Mucosa of descending colon (tissue), 3 donors: ENCODE measurements around the gene GCLC. TPM values are rescaled to one million over a fixed set of nuclear protein-coding genes. Genes with fewer than 3 reads are reported as not detected.
A peak's percentile ranks its signal among the peaks of the same experiment; 100 is the strongest.

Experiments
- ATAC-seq: fragments of 200-7000 bp; cut with Tn5 transposase; one replicate; pipeline ENCODE4 v1.9.1; 2020; ENCODE audit warnings: mild to moderate bottlenecking, moderate library complexity
- DNase-seq, 3 donors: peaks; one replicate each; pipeline ENCODE4 v3.0.0-alpha.2; 2020
- H3K36me3 ChIP-seq: fragments of 200-600 bp; one replicate; pipeline ENCODE4 v1.8.0; 2021; ENCODE audit warnings: low read depth, mild to moderate bottlenecking
- H3K4me1 ChIP-seq: fragments of 200-600 bp; one replicate; pipeline ENCODE4 v1.8.0; 2021; ENCODE audit warnings: low read depth, mild to moderate bottlenecking
- H3K4me3 ChIP-seq: fragments of 200-600 bp; one replicate; pipeline ENCODE4 v1.8.0; 2021; ENCODE audit warnings: mild to moderate bottlenecking
- H3K9me3 ChIP-seq: fragments of 200-600 bp; one replicate; pipeline ENCODE4 v1.8.0; 2021; ENCODE audit warnings: mild to moderate bottlenecking
- CTCF ChIP-seq: fragments of 200-600 bp; IDR thresholded peaks from one replicate; pipeline ENCODE4 v1.8.0; 2022; ENCODE audit warnings: antibody characterized with exemption, mild to moderate bottlenecking
- intact Hi-C, 2 donors: fragments of 100-400 bp; cut with DNase I in 1 of 2; cut with micrococcal nuclease in 1 of 2; formaldehyde crosslinking; loops; one replicate each; pipeline versions ENCODE4 v1.11.0 to v1.11.1; 2022; cut with DNase I, micrococcal nuclease
- long read RNA-seq, 2 donors: library from polyadenylated mRNA; unstranded; transcript quantifications; one replicate each; pipeline ENCODE4 v2.0.0, GENCODE V29; 2019 to 2021
- total RNA-seq, 3 donors: library from RNA; stranded (reverse); fragmentation: NEBNext Ultra II Directional in 2 of 3; extraction: Animal tissue kit (Norgen Biotek cat#: 25700) in 2 of 3; gene quantifications; one replicate each; pipeline versions ENCODE4 v1.2.1 to v1.2.4, GENCODE V29; 2021 to 2023
- donor health status: DM: no; HTN: no; CAD: no; lungs with moderate emphysema.
- donor health status: DM: no; HTN: no; CAD: no.
- donor health status: DM: no; HTN: yes; CAD: no.

Gene GCLC
- 10 to 100 TPM; 33.1 to 67.3 (median 40.5) TPM for total RNA-seq
- long read RNA-seq, donor 1, transcript GCLC-215 (16 exons, 3,785 nt): major isoform, 24 of 30 reads
- long read RNA-seq, donor 1, partial matches to known transcripts: 2 of 30 reads
- long read RNA-seq, donor 1, other reads (novel, unspliced or antisense): 3 of 30 reads
- long read RNA-seq, donor 2, partial matches to known transcripts: 1 of 1 reads
- long read RNA-seq, donor 2, other reads (novel, unspliced or antisense): 0 of 1 reads

GRCh38 chr6:53544470-53545308, at the start of gene GCLC:
Gene GCLC, minus strand, starts transcription at chr6:53545101. Its CDS starts 456 bp downstream, at chr6:53544645.
- ATAC-seq (peak; percentile 82), DNase-seq (peak; percentile 95 to 96 (median 95))
- peak; percentile 75 for TF ChIP-seq CTCF
- peaks cover 17% of the 10 kb centered on the region for H3K4me1 ChIP-seq
- H3K36me3 ChIP-seq: no peaks in the 10 kb centered on the region
- H3K9me3 ChIP-seq: no peaks in the 10 kb centered on the region
- intact Hi-C loops: loop anchor here in 1 of 2 donors (5.0 kb wide), 1 partner anchor 108 kb away; no protein-coding TSS in a partner anchor
- peak within 1 kb of the TSS; percentile 70 for H3K4me3 ChIP-seq

GRCh38 chr6:53594596-53594995, 49.7 kb upstream of the GCLC start:
- no peak for TF ChIP-seq CTCF
- Histone ChIP-seq H3K36me3 (no peaks in the 10 kb centered on the region), H3K9me3 (no peaks in the 10 kb centered on the region), H3K4me1 (no peaks in the 10 kb centered on the region), H3K4me3 (no peak overlapping the region)
- no peak for DNase-seq
- no peak for ATAC-seq
- intact Hi-C loops: no loop called here

- no peak for TF ChIP-seq CTCF
- ATAC-seq: no peak
Measured at GRCh38 chr6:53593001-53593488, 48.1 kb upstream of the GCLC start.

GRCh38 chr6:53591873-53592272, 47.0 kb upstream of the GCLC start:
- TF ChIP-seq CTCF: no peak
- H3K4me1 ChIP-seq: peaks cover 3% of the 10 kb centered on the region
- H3K9me3 ChIP-seq: no peaks in the 10 kb centered on the region
- intact Hi-C loops: no loop called here
- no peak overlapping the region for H3K4me3 ChIP-seq
- DNase-seq: no peak
- no peaks in the 10 kb centered on the region for H3K36me3 ChIP-seq
- no peak for ATAC-seq

More at GRCh38 chr6:53593001-53593488, 48.1 kb upstream of the GCLC start:
- Histone ChIP-seq H3K4me1 (peaks cover 3% of the 10 kb centered on the region), H3K9me3 (no peaks in the 10 kb centered on the region), H3K4me3 (no peak overlapping the region), H3K36me3 (no peaks in the 10 kb centered on the region)
- intact Hi-C loops: no loop called here
- DNase-seq: no peak

GRCh38 chr6:53588816-53589509, 44.1 kb upstream of the GCLC start:
- no peak for TF ChIP-seq CTCF
- Histone ChIP-seq H3K9me3 (no peaks in the 10 kb centered on the region), H3K4me3 (no peak overlapping the region), H3K4me1 (peaks cover 3% of the 10 kb centered on the region), H3K36me3 (no peaks in the 10 kb centered on the region)
- ATAC-seq: peak; percentile 82
- intact Hi-C loops: no loop called here
- DNase-seq: no peak
